HG02798 (cell line): Measurements from ENCODE around the gene HOXB7.

Experiments used
- ATAC-seq: cut with Tn5 transposase; IDR thresholded peaks from one replicate; pipeline ENCODE4 v1.9.1; 2021; ENCODE audit warnings: mild to moderate bottlenecking; ENCODE audit not compliant: unreplicated experiment, poor library complexity

HOXB7 gene

DNA sequence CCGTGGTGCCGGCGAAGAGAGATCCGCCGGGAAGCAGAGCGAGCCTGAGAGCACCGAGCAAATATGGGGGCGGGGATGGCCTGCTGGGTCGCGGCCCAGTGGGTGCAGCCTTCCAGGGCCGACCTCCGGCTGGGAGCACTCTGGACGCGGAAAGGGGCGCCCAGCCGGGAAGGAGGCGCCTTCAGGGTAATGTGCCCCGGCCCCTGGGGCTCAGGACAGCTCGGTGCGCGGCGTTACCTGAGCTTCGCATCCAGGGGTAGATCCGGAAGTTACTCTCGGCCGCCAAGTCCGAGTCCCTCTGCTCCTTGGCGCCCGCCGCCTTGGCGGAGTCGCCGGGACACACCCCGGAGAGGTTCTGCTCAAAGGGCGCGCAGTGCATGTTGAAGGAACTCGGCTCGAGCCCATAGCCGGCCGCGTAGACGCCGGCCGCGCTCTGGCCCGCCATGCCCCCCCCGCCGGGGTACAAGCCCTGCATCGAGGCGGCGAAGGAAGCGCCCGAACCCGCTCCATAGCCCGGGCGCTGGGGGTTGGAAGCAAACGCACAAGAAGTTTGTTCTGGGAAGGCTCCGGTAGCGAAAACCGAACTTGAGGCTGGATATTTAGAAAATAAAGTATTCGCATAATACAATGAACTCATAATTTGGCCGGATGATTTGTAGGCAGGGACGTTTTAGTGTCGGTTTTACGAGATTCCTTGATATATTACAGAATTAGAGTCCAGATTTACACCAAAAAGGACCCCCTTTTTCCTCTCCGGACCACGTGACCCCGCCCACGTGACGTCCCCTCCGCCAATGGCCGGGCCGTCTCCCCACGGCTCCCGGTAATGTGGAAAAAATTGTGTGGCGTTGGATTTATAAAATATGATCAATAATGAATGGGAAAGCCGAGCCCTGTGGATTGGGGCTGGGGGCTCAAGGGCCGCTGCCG lies at the start of gene HOXB7:
Gene HOXB7 (minus strand): TSS at position 736 of the 930 bp plus-strand sequence. CDS start 99 bp downstream, at position 637.
- ATAC-seq = peak; percentile 55

DNA sequence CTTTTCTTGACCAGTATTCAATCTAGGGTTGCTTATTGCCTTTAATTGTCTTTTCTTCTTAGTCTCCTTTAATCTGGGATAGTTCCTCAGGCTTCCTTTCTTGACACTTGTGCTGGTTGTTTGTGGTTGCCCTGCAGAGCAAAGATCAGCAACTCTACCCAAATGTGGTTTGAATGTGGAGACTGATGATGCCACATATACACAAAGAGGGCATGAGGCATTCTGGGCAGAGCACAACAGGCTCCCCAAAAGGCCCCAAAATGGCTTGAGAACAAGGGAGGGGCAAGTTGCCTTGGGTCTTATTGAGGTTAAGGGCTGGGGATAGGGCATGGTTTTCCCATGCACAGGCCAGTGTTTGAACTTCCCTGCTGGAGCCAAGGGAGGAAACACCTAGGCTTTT lies 45.1 kb upstream of the HOXB7 start:
- ATAC-seq = no peak

- ATAC-seq = no peak
Observed at GRCh38 chr17:48649741-48650140, 38.9 kb upstream of the HOXB7 start.

DNA sequence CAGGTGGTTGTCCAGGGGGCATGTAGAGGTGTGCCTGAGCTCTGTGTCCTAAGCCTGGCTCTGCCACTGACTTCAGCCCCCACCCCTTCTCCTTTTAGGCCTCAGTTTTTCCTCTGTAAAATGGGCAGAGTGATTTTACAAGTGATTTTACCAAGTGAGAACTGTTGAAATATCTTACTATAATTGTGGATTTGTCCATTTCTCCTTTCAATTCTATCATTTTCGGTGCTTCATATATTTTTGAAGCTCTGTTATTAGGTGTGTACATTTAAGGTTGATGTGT lies 37.1 kb upstream of the HOXB7 start:
- ATAC-seq = no peak

DNA sequence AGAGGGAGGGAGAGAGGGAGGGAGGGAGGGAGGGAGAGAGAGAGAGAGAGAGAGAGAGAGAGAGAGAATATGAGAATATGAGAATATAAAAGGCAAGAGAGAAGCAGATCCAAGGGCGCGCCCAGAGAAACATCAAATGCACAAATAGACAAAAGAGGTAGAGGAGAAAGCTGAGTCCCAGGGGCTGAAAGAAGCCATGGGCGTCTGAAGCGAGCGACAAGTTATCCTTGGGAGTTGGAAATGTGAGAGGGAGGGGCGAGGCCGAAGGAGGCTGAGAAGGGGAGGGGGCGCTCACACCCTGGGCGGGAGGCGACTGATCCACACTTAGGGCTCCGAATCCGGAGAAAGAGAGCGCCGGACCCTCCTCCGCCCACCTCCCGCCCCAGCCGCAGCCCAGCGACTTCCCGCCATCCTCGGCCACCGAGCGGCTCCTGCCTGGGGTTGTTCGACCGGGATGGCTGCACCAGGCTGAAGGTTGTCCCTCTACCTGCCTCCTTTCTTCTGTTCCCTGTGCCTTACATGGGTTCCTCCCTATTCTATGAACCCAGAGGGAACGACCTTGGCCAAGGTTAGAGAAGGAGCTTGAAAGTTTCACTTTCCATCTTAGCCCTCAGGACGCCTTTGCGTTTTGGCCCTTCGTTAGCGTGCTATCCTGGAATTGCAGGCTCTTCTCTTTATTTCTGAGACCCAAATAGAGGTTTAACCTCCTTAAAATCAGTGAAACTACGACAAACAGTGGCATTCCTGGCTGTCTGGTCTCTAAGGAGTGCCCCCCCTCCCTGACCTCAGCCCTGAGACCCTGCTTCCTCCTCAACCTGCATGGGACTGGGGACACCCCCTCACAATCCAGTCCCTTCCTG lies 36.5 kb upstream of the HOXB7 start:
- no peak for ATAC-seq

DNA sequence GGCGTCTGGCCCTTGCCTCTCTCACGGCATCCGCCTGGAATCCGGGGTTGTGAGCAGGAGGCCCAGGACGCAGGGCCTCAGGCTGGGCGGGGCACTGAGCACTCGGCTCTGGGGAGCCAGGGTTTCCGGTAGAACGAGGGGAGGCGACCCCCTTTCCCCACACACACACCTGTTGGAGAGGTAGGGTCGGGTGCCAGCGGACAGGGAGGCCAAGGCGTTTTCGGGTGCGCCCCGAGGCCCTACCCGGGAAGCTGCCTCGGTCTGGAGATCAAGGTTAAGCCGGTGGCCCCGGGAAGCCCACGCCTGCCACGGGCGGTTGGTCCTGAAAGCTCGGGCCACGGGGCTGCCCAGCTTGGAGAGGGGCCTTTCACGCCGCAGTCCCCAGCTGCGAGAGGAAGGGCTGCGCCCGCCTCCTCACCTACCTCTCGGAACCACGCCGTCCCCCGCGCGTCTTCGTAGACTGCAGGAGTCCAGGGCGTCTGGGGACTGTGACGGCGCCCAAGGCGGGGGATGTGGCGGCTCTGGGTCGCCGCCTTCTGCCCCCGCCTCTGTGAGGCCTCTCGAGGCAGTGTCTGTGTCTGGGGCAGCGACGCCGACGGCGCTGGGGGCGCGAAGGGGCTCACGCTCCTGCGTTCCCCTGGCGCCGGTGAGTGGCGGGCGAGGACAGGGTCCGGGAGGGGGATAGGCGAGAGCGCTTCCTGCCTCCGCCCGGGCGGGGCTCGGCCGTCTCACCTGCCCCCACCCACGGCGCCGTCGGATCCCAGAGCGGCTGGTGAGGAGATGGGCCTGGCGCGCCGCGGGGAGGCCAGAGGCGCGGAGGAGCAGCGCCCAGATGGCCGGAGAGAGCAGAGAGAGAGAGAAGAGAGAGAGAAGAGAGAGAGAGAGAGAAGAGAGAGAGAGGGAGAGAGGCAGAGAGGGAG lies 35.6 kb upstream of the HOXB7 start:
- ATAC-seq = no peak

- ATAC-seq = no peak
Observed at GRCh38 chr17:48645639-48646182, 34.9 kb upstream of the HOXB7 start.

DNA sequence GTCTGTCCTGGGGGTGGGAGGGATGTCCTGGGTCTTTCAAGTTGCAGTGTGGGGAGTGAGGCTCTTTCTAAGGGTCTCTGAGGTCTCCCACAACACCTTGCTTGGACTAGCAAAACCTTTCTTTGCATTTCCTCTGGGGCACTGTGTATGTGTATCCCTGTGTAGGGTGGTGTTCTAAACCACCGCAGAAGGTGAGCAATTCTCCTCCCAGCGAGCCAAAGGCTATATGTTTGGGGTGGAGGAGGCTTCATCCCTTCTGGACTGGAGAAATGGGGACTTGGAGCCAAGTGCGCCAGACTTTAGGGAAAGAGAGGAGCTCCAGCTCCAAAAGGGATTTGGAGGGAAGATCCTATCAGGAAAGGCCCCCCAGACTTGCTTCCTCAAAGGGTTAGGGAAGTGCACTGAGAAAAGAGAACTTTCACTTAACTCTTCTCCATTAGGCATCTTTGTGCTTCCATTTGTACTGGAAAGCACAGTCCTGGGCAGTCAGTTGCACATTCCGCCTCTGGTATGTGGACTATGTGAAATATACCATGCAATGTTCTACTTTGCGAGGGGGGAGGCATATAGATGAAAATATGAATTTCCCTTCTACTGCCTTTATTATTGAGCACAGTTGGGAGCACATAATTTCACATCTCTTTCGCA lies 34.2 kb upstream of the HOXB7 start:
- ATAC-seq = no peak

DNA sequence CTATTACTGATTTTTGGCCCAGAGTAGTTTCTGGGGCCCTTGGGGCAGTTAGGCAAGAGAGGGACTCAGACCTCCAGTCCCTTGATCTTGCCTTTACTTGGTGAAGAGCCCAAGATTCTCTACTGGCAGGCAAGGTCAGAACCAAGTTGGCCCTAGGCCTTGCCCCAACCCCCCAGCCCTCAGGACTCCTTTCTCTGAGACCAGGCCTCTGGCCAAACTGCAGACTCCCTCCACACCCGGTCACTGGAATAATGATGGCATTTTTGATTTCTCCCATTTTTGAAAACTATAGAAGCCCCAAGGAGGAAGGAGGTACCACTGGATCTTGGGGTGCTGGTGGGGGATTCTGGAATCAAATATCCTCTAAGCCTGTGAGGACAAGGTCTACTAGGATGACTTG lies 33.3 kb upstream of the HOXB7 start:
- ATAC-seq = no peak

GRCh38 chr17:48643697-48644012 lies 32.8 kb upstream of the HOXB7 start:
- no peak for ATAC-seq

DNA sequence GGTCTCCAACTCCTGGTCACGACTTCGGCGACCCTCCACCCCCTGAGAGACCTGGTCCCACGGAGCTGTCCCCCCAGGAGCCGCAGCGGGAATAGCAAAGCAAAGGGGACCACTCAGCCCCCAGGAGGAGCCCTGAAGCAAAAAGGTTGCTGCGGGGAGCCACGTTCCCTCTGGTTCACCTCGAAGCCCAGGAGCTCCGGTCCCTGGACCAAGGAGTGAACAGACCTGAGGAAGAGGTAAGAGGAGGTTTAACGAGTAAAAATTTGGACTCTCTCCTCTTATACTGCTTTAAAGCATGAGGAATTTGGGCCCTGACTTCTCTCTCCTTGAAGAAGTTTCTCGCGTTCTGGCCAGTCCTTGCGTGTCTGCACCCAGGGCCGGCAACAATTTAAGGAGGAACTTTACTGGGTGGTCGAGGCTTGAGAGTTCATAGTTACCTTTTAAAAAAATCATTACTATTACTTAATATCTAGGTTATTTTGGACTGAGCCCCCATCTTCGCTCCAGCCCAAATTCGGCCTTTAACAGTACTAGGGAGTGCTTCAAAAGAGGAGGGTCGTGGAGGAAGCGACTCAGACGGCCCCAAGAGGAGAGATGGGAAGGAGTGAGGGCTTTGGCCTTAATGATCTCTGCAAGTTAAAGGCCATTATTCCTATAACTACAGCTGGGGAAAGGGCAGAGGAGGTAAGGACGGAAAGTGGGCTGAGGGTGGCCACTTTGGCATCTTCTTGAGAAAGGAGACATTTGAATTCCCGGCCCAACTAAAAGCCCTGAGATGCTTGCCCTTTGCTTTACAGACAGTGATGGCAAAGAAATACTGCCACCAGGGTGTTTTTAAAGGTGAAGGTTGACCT lies 32.3 kb upstream of the HOXB7 start:
- no peak for ATAC-seq

DNA sequence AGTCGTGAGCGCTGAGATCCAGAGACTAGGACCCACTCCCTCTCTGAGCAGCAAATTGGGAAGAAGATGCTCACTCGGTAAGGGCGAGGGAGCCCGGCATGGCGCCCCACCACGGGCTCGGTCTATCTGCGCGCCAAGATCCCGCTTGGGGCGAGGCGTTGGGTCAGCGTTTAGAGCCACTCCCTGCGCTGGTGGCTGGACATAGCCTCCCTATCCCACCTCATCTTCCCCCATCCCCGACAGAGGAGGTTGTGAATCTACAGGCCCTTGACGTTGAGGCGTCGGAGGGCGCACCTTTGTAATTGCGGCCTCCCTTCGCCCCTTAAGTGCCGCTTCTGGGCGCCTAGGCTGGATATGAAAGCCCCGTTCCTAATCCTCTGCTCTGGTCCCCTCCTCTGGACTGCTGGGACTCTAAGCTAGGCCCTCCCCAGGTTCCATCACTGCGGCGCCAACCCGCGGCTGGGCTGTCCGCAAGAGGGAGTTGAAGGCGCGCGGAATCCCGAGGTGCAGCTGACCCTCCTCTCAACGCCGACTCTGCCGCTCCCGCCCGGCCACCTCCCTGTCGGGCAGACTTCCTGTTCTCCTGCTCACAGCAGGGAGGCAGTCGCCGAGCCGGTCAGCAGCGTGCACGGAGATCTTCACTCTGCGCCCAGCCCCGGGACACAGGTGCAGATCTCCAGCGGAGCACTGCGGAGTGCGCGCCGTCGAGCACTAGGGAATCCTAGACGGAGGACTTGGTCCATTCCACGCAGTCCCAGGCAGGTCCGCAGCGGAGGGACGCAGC lies 31.4 kb upstream of the HOXB7 start:
- ATAC-seq = no peak

DNA sequence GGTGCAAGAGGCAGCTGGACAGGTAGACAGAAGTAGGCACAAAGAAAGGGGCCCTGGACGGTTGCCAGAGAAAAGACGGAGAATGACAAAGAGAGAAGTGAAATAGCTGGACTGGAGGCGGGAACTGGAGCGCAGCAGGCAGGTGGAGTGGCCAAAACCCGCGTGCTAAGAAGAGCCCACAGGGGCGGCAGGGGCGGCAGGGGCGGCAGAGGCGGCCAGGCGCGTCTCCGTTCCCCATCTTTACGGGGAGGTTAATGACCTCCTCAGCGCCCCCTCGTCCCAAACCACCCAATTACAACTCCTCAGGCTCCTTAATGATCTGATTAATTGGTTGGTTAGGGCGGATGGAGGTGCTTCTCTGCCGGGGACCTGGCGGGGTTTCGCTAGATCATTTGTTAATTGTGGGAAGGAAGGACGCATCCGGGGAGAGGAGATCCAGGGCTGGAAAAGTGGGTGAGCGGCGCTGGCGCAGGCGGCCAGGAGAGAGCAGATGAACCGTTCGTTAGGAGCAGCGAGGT lies 30.8 kb upstream of the HOXB7 start:
- no peak for ATAC-seq

GRCh38 chr17:48640858-48641180 lies 30.0 kb upstream of the HOXB7 start:
- ATAC-seq = no peak

- no peak for ATAC-seq
Observed at GRCh38 chr17:48639982-48640857, 29.4 kb upstream of the HOXB7 start.

- no peak for ATAC-seq
Observed at GRCh38 chr17:48639136-48639535, 28.3 kb upstream of the HOXB7 start.
